GM19043 (cell line): Measurements from ENCODE around the gene SLC1A2.

Experiments
- ATAC-seq: cut with Tn5 transposase; IDR thresholded peaks from one replicate; pipeline ENCODE4 v1.9.1; 2021; ENCODE audit warnings: low read depth; ENCODE audit not compliant: unreplicated experiment

SLC1A2 gene

GRCh38 chr11:35352077-35352888 lies 67.1 kb downstream of the SLC1A2 start:
- no peak for ATAC-seq

- no peak for ATAC-seq
Observed at GRCh38 chr11:35349897-35350296, 69.5 kb downstream of the SLC1A2 start.

GRCh38 chr11:35348898-35349687 lies 70.3 kb downstream of the SLC1A2 start:
- ATAC-seq, result no peak

- ATAC-seq, result no peak
Observed at GRCh38 chr11:35347921-35348331, 71.4 kb downstream of the SLC1A2 start.

GRCh38 chr11:35347173-35347878 lies 72.0 kb downstream of the SLC1A2 start:
- ATAC-seq, result no peak

- no peak for ATAC-seq
Observed at GRCh38 chr11:35346472-35347156, 72.7 kb downstream of the SLC1A2 start.

- no peak for ATAC-seq
Observed at GRCh38 chr11:35344681-35345574, 74.4 kb downstream of the SLC1A2 start.

- ATAC-seq, result no peak
Observed at GRCh38 chr11:35343033-35343598, 76.2 kb downstream of the SLC1A2 start.

GRCh38 chr11:35340715-35341114 lies 78.6 kb downstream of the SLC1A2 start:
- ATAC-seq, result no peak

- no peak for ATAC-seq
Observed at GRCh38 chr11:35340071-35340470, 79.3 kb downstream of the SLC1A2 start.

GRCh38 chr11:35338921-35339320 lies 80.4 kb downstream of the SLC1A2 start:
- ATAC-seq, result no peak

- ATAC-seq, result no peak
Observed at GRCh38 chr11:35337914-35338305, 81.4 kb downstream of the SLC1A2 start.

GRCh38 chr11:35337136-35337913 lies 82.0 kb downstream of the SLC1A2 start:
- no peak for ATAC-seq

GRCh38 chr11:35336726-35337125 lies 82.6 kb downstream of the SLC1A2 start:
- ATAC-seq, result no peak

GRCh38 chr11:35335226-35335625 lies 84.1 kb downstream of the SLC1A2 start:
- no peak for ATAC-seq

GRCh38 chr11:35334385-35335090 lies 84.8 kb downstream of the SLC1A2 start:
- peak; percentile 76 for ATAC-seq

GRCh38 chr11:35332524-35332923 lies 86.8 kb downstream of the SLC1A2 start:
- no peak for ATAC-seq

GRCh38 chr11:35330931-35331330 lies 88.4 kb downstream of the SLC1A2 start:
- peak; percentile 41 for ATAC-seq
